H1 (cell line): ENCODE data around the gene RREB1. TPM values are rescaled to one million over a fixed set of nuclear protein-coding genes. Genes with fewer than 3 reads are reported as not detected.

Experiments
- CTCF ChIA-PET: fragments of 300-600 bp; sonication (Branson Sonifier 250); formaldehyde crosslinking; loops from one replicate; lab custom pipeline; 2021; ENCODE audit not compliant: partially characterized antibody; lab: Charles Lee
- POLR2A ChIA-PET: fragments of 300-600 bp; sonication (Branson Sonifier 250); formaldehyde crosslinking; loops from one replicate; lab custom pipeline; 2021; ENCODE audit warnings: inconsistent platforms; ENCODE audit not compliant: partially characterized antibody; lab: Charles Lee
- DNase-seq, 2 experiments: peaks; one replicate each; pipeline versions ENCODE4 v3.0.0 to v3.0.0-alpha.2; 2010 to 2022; ENCODE audit warnings: low spot score in 2 of 2, low read depth in 1 of 2, mixed read lengths in 1 of 2
- FAIRE-seq: peaks from 2 replicates; lab custom pipeline; 2011; peaks lifted over from hg19 to GRCh38; lab: Jason Lieb, UNC
- H2AFZ ChIP-seq: 2 replicates; pipeline ENCODE4 v1.8.1; 2012; ENCODE audit warnings: low read length, inconsistent platforms
- H2AK5ac ChIP-seq: 2 replicates; pipeline ENCODE4 v1.6.1; 2013; ENCODE audit warnings: low read depth, low read length
- H2BK120ac ChIP-seq: replicated peaks from 2 replicates; pipeline ENCODE3; 2013; ENCODE audit warnings: low read depth, low read length, inconsistent platforms
- H2BK12ac ChIP-seq: 2 replicates; pipeline ENCODE4 v1.6.1; 2013; ENCODE audit warnings: low read depth, low read length
- H2BK15ac ChIP-seq: 2 replicates; pipeline ENCODE4 v1.6.1; 2013; ENCODE audit warnings: low read length
- H2BK20ac ChIP-seq: 2 replicates; pipeline ENCODE4 v1.6.1; 2013; ENCODE audit warnings: low read length
- H2BK5ac ChIP-seq: 2 replicates; pipeline ENCODE4 v1.6.1; 2013; ENCODE audit warnings: low read depth, low read length
- H3K14ac ChIP-seq: 2 replicates; pipeline ENCODE4 v1.6.1; 2013; ENCODE audit warnings: inconsistent platforms; ENCODE audit not compliant: insufficient read length
- H3K18ac ChIP-seq: 2 replicates; pipeline ENCODE4 v1.6.1; 2013; ENCODE audit warnings: low read length; ENCODE audit errors: extremely low read depth
- H3K23ac ChIP-seq: 2 replicates; pipeline ENCODE4 v1.6.1; 2013; ENCODE audit warnings: inconsistent platforms; ENCODE audit not compliant: insufficient read length
- H3K23me2 ChIP-seq: 2 replicates; pipeline ENCODE4 v1.6.1; 2013; ENCODE audit warnings: low read depth, low read length
- H3K27ac ChIP-seq: 2 replicates; pipeline ENCODE4 v1.6.1; 2011; ENCODE audit warnings: low read depth, low read length, inconsistent platforms
- H3K27me3 ChIP-seq, 4 experiments: replicated peaks in 1 of 4; 1 replicate in 1 of 4; 2 replicates in 3 of 4; pipeline versions ENCODE4 v1.6.1 to v1.8.1; 2011 to 2013; ENCODE audit warnings: low read length in 3 of 4, mild to moderate bottlenecking in 3 of 4, inconsistent platforms in 2 of 4, mixed read lengths in 2 of 4, moderate library complexity in 1 of 4; ENCODE audit not compliant: control insufficient read depth in 3 of 4, insufficient read depth in 3 of 4; ENCODE audit errors: extremely low read depth in 1 of 4
- H3K36me3 ChIP-seq, 4 experiments: 2 replicates each; pipeline versions ENCODE4 v1.6.1 to v1.8.1; 2011 to 2013; ENCODE audit warnings: mild to moderate bottlenecking in 4 of 4, low read length in 3 of 4, moderate library complexity in 2 of 4, control low read depth in 1 of 4, inconsistent platforms in 1 of 4; ENCODE audit not compliant: insufficient read depth in 4 of 4, control insufficient read depth in 2 of 4
- H3K4ac ChIP-seq: replicated peaks from 2 replicates; pipeline ENCODE3; 2013; ENCODE audit warnings: low read length, low read depth, mixed read lengths, inconsistent platforms; ENCODE audit not compliant: insufficient read length
- H3K4me1 ChIP-seq, 4 experiments: replicated peaks in 1 of 4; 1 replicate in 1 of 4; 2 replicates in 3 of 4; pipeline versions ENCODE4 v1.6.1 to v1.8.1; 2011 to 2013; ENCODE audit warnings: low read length in 3 of 4, inconsistent platforms in 2 of 4, mixed read lengths in 1 of 4; ENCODE audit not compliant: insufficient read depth in 4 of 4, control insufficient read depth in 3 of 4
- H3K4me2 ChIP-seq, 2 experiments: 2 replicates each; pipeline versions ENCODE4 v1.6.1 to v1.8.1; 2011 to 2013; ENCODE audit warnings: low read depth in 2 of 2, low read length in 2 of 2, control low read depth in 1 of 2, inconsistent platforms in 1 of 2, mild to moderate bottlenecking in 1 of 2; ENCODE audit not compliant: insufficient read depth in 1 of 2
- H3K4me3 ChIP-seq, 4 experiments: fragments of 200-600, 300-600 bp in 1 of 4; sonication (generic), shearing (Covaris generic), sonication (Bioruptor Twin) in 1 of 4; 2 replicates each; pipeline versions ENCODE4 v1.5.1 to v1.8.1; 2011 to 2016; ENCODE audit warnings: low read length in 4 of 4, low read depth in 3 of 4, control low read depth in 2 of 4, inconsistent platforms in 2 of 4, mild to moderate bottlenecking in 2 of 4, mixed read lengths in 1 of 4, moderate library complexity in 1 of 4; ENCODE audit not compliant: insufficient read depth in 2 of 4; ENCODE audit errors: extremely low read depth in 1 of 4
- H3K56ac ChIP-seq: replicated peaks from 2 replicates; pipeline ENCODE3; 2013; ENCODE audit warnings: low read depth, mild to moderate bottlenecking, mixed read lengths, low read length, inconsistent platforms; ENCODE audit not compliant: insufficient read length
- H3K79me1 ChIP-seq: 2 replicates; pipeline ENCODE4 v1.6.1; 2013; ENCODE audit warnings: low read depth, low read length, control low read depth
- H3K79me2 ChIP-seq, 2 experiments: 2 replicates each; pipeline versions ENCODE4 v1.6.1 to v1.8.1; 2012 to 2013; ENCODE audit warnings: low read length in 2 of 2, mild to moderate bottlenecking in 2 of 2, inconsistent platforms in 1 of 2; ENCODE audit not compliant: insufficient read depth in 2 of 2, control insufficient read depth in 1 of 2
- H3K9ac ChIP-seq, 4 experiments: replicated peaks in 1 of 4; 1 replicate in 1 of 4; 2 replicates in 3 of 4; pipeline versions ENCODE4 v1.6.1 to v1.8.1; 2011 to 2013; ENCODE audit warnings: low read depth in 3 of 4, low read length in 3 of 4, control low read depth in 2 of 4, mild to moderate bottlenecking in 2 of 4, moderate library complexity in 2 of 4, inconsistent platforms in 1 of 4; ENCODE audit errors: extremely low read depth in 1 of 4
- H3K9me3 ChIP-seq, 2 experiments: 2 replicates each; pipeline versions ENCODE4 v1.6.1 to v1.8.1; 2012 to 2013; ENCODE audit warnings: mild to moderate bottlenecking in 2 of 2, moderate library complexity in 2 of 2, control low read depth in 1 of 2, inconsistent platforms in 1 of 2, low read depth in 1 of 2, low read length in 1 of 2, mixed read lengths in 1 of 2; ENCODE audit not compliant: insufficient read depth in 2 of 2
- H4K20me1 ChIP-seq, 2 experiments: replicated peaks in 1 of 2; 2 replicates each; pipeline versions ENCODE3 to v1.8.1; 2011 to 2013; ENCODE audit warnings: inconsistent platforms in 2 of 2, low read length in 2 of 2, mild to moderate bottlenecking in 1 of 2; ENCODE audit not compliant: insufficient read depth in 2 of 2, control insufficient read depth in 1 of 2
- H4K5ac ChIP-seq: 2 replicates; pipeline ENCODE4 v1.6.1; 2013; ENCODE audit warnings: low read length, low read depth, mixed read lengths, inconsistent platforms; ENCODE audit not compliant: insufficient read length
- H4K8ac ChIP-seq: 2 replicates; pipeline ENCODE4 v1.8.0; 2013; ENCODE audit warnings: mild to moderate bottlenecking, moderate library complexity, low read length, inconsistent platforms; ENCODE audit not compliant: insufficient read depth; ENCODE audit errors: extremely low read depth
- H4K91ac ChIP-seq: replicated peaks from 2 replicates; pipeline ENCODE3; 2013; ENCODE audit warnings: low read length, mixed read lengths, inconsistent platforms; ENCODE audit not compliant: insufficient read length
- BRCA1 ChIP-seq: IDR thresholded peaks from 2 replicates; pipeline ENCODE4 v1.6.1; 2012; ENCODE audit warnings: low read depth, low read length, improper control_type of control experiment
- CBX8 ChIP-seq: fragments of 300-800, 300-1000 bp; sonication (generic); IDR thresholded peaks from 2 replicates; pipeline ENCODE4 v1.7.1; 2016; ENCODE audit warnings: low read depth, low read length, borderline replicate concordance
- CHD1 ChIP-seq: IDR thresholded peaks from 2 replicates; pipeline ENCODE4 v1.6.1; 2012; ENCODE audit warnings: low read depth, low read length, improper control_type of control experiment
- E2F6 ChIP-seq: IDR thresholded peaks from 2 replicates; pipeline ENCODE4 v1.6.1; 2012; ENCODE audit warnings: inconsistent platforms
- HDAC2 ChIP-seq, 2 experiments: fragments of 300-600 bp in 1 of 2; sonication (generic) in 1 of 2; IDR thresholded peaks; 2 replicates each; pipeline ENCODE4 v1.6.1; 2011 to 2012; ENCODE audit warnings: low read depth in 2 of 2, low read length in 2 of 2, mild to moderate bottlenecking in 2 of 2, moderate library complexity in 2 of 2, borderline replicate concordance in 1 of 2, inconsistent platforms in 1 of 2
- KDM5A ChIP-seq: fragments of 200-600 bp; IDR thresholded peaks from 2 replicates; pipeline ENCODE4 v1.7.1; 2012; ENCODE audit warnings: mild to moderate bottlenecking, low read length, inconsistent platforms, mixed read lengths
- POLR2A ChIP-seq, 2 experiments: IDR thresholded peaks; 1 replicate in 1 of 2; 2 replicates in 1 of 2; pipeline ENCODE4 v1.6.1; 2011; ENCODE audit warnings: low read depth in 2 of 2, low read length in 2 of 2, mild to moderate bottlenecking in 2 of 2; ENCODE audit errors: control extremely low read depth in 1 of 2
- RBBP5 ChIP-seq: IDR thresholded peaks from 2 replicates; pipeline ENCODE4 v1.7.1; 2012; ENCODE audit warnings: low read depth, mild to moderate bottlenecking, inconsistent platforms, low read length, moderate library complexity, borderline replicate concordance
- SIN3A ChIP-seq, 2 experiments: IDR thresholded peaks in 1 of 2; conservative IDR thresholded peaks in 1 of 2; 2 replicates each; pipeline ENCODE4 v1.6.1; 2011 to 2012; ENCODE audit warnings: low read length in 2 of 2, improper control_type of control experiment in 1 of 2, low read depth in 1 of 2, mild to moderate bottlenecking in 1 of 2
- SP4 ChIP-seq: IDR thresholded peaks from 2 replicates; pipeline ENCODE4 v1.6.1; 2012; ENCODE audit warnings: low read length, inconsistent platforms
- TBP ChIP-seq: IDR thresholded peaks from 2 replicates; pipeline ENCODE4 v1.6.1; 2011; ENCODE audit warnings: low read depth, low read length, improper control_type of control experiment
- WGBS, 2 experiments: shearing (Covaris generic) in 1 of 2; methylation state at CpG; one replicate each; pipeline versions ENCODE4 v1.1.6 to v1.1.7; 2013 to 2015; ENCODE audit warnings: low lambda C conversion rate in 2 of 2, mixed read lengths in 2 of 2, inconsistent platforms in 1 of 2, low coverage in 1 of 2, missing lambda C conversion rate in 1 of 2; ENCODE audit not compliant: insufficient replicate concordance in 2 of 2, insufficient coverage in 1 of 2, insufficient read length in 1 of 2; ENCODE audit errors: extremely low coverage in 1 of 2, missing lambda C conversion rate in 1 of 2; 5-methylcytosine and 5-hydroxymethylcytosine counted together
- polyA plus RNA-seq, 7 experiments: library from polyadenylated mRNA; depleted of rRNA in 3 of 7; stranded (reverse) in 5 of 7; unstranded in 2 of 7; fragments of >200 nt in 5 of 7; fragments of 200-250 nt in 2 of 7; gene quantifications; 1 replicate in 5 of 7; 2 replicates in 1 of 7; 4 replicates in 1 of 7; pipeline versions ENCODE4 v1.2.1 to v1.2.3, GENCODE V29; 2011 to 2013; ENCODE audit warnings: missing spikeins in 2 of 7, mixed read lengths in 2 of 7
- total RNA-seq: library from RNA; stranded (reverse); fragmentation: NEBNext Ultra II Directional; extraction: Animal tissue kit (Norgen Biotek cat#: 25700); gene quantifications from 2 replicates; pipeline ENCODE4 v1.2.1, GENCODE V29; 2021

RREB1 gene
- total and polyA plus RNA-seq, 2 of the 8 experiments (the other 6 are each of a cell fraction or from before 2014, with no cell fraction given) = 3.9 to 34.7 TPM

- peaks cover 3 to 8% of the 10 kb centered on the region in 2 experiments; a peak in 3 of 4 replicates for H3K9me3 ChIP-seq
- peak overlapping the region in 3 of 4 experiments; percentile 1 to 69 (median 64); a peak in 5 of 7 replicates for H3K9ac ChIP-seq
- no peaks in the 10 kb centered on the region for H4K20me1 ChIP-seq
- H2BK120ac ChIP-seq = peak overlapping the region; percentile 71
- POLR2A ChIA-PET = no interaction called here
- H3K27ac ChIP-seq = peak overlapping the region; percentile 61; the same call in 1 of the 2 replicates
- H3K18ac ChIP-seq = peak overlapping the region; percentile 99
- H4K5ac ChIP-seq = peak overlapping the region; percentile 32
- peaks cover 0 to 16% (median 11%) of the 10 kb centered on the region in 4 experiments; a peak in 6 of 7 replicates for H3K4me1 ChIP-seq
- peak overlapping the region; percentile 91 for H2BK5ac ChIP-seq
- no peaks in the 10 kb centered on the region for H3K36me3 ChIP-seq
- peak overlapping the region; percentile 96 for H2BK12ac ChIP-seq
- peak overlapping the region; percentile 88 to 99 for H3K4me2 ChIP-seq
- WGBS, 2 experiments = 50% methylated on average over 12 of the region's 13 CpGs; no CpG with 5 or more reads in 1 of the 2 experiments
- H3K27me3 ChIP-seq = no peaks in the 10 kb centered on the region
- H3K79me2 ChIP-seq = no peaks in the 10 kb centered on the region
- FAIRE-seq = no peak
- H3K56ac ChIP-seq = peak overlapping the region; percentile 54
- H4K8ac ChIP-seq = peak overlapping the region; percentile 93
- DNase-seq = no peak
- peak overlapping the region; percentile 18; the same call in 1 of the 2 replicates for H2BK20ac ChIP-seq
- no peak overlapping the region for H3K23ac ChIP-seq
- CTCF ChIA-PET = interaction anchor here (0.8 to 3.6 kb wide), 6 partner anchors 11 to 548 kb away, joined by 3 to 36 read pairs (median 4); no protein-coding TSS in a partner anchor
- H2AFZ ChIP-seq = peak overlapping the region; percentile 45
- H2AK5ac ChIP-seq = peak overlapping the region; percentile 43; the same call in 1 of the 2 replicates
- H2BK15ac ChIP-seq = peak overlapping the region; percentile 92; the same call in 1 of the 2 replicates
- peak overlapping the region; percentile 45 for H3K4ac ChIP-seq
- H3K23me2 ChIP-seq = peaks cover 14% of the 10 kb centered on the region
- peak overlapping the region; percentile 82 for H4K91ac ChIP-seq
- H3K14ac ChIP-seq = no peak overlapping the region
- no peaks in the 10 kb centered on the region for H3K79me1 ChIP-seq
- H3K4me3 ChIP-seq = peak overlapping the region; percentile 50 to 70 (median 60)
- TF ChIP-seq HDAC2 (IDR thresholded peaks at IDR 0.05; ENCODE audit: borderline replicate concordance in 1 of 2, low read depth in 2 of 2, low read length in 2 of 2) (no peak), TBP (no peak), SP4 (no peak), KDM5A (no peak), CBX8 (no peak), BRCA1 (no peak), E2F6 (no peak), SIN3A (conservative IDR thresholded peaks at IDR 0.05 in 1 of 2, IDR thresholded peaks at IDR 0.05 in 1 of 2; ENCODE audit: low read depth in 1 of 2, low read length in 2 of 2) (no peak), RBBP5 (no peak), POLR2A (IDR thresholded peaks at IDR 0.05; ENCODE audit: control extremely low read depth in 1 of 2, low read depth in 2 of 2, low read length in 2 of 2) (no peak), CHD1 (no peak)
Measured at GRCh38 chr6:7260291-7261031, 152.7 kb downstream of the RREB1 start.
